A549 (cell line): Measurements from ENCODE around the gene ZNF683. TPM values are rescaled to one million over a fixed set of nuclear protein-coding genes. Genes with fewer than 3 reads are reported as not detected.

Experiments used
- ATAC-seq, 2 experiments: fragments of 200-7000 bp in 1 of 2; fragments of >200 bp in 1 of 2; cut with Nextera tagmentation in 1 of 2; cut with Tn5 transposase in 1 of 2; 3 replicates each; pipeline versions ENCODE4 v1.8.0 to v1.9.1; 2018 to 2020; ENCODE audit warnings: mild to moderate bottlenecking in 1 of 2, moderate library complexity in 1 of 2
- CTCF ChIA-PET: fragments of 300-600 bp; sonication (Branson Sonifier 250); formaldehyde crosslinking; extraction: SDS; loops from one replicate; lab custom pipeline; 2021; ENCODE audit warnings: antibody characterized with exemption, inconsistent platforms; lab: Yijun Ruan, JAX
- POLR2A ChIA-PET: fragments of 350-600 bp; formaldehyde crosslinking; extraction: SDS; loops from one replicate; lab custom pipeline; 2021; ENCODE audit warnings: antibody characterized with exemption, inconsistent platforms; lab: Yijun Ruan, JAX
- DNase-seq, 2 experiments: peaks; one replicate each; pipeline versions ENCODE4 v3.0.0 to v3.0.0-alpha.2; 2011 to 2016; ENCODE audit warnings: low read depth in 1 of 2, low spot score in 1 of 2
- FAIRE-seq: peaks from 2 replicates; lab custom pipeline; 2011; peaks lifted over from hg19 to GRCh38; lab: Jason Lieb, UNC
- H3K27ac ChIP-seq, 2 experiments: fragments of >200 bp; sonication (Bioruptor Twin); formaldehyde crosslinking; 3 replicates each; pipeline ENCODE4 v1.5.1; 2016 to 2017
- H3K4me1 ChIP-seq: fragments of >200 bp; sonication (Bioruptor Twin); formaldehyde crosslinking; 3 replicates; pipeline ENCODE4 v1.6.1; 2016
- H3K4me2 ChIP-seq: fragments of >200 bp; sonication (Bioruptor Twin); formaldehyde crosslinking; 3 replicates; pipeline ENCODE4 v1.6.1; 2016
- H3K4me3 ChIP-seq: fragments of >200 bp; sonication (Bioruptor Twin); formaldehyde crosslinking; 3 replicates; pipeline ENCODE4 v1.5.1; 2016
- H3K9me3 ChIP-seq: fragments of >200 bp; sonication (Bioruptor Twin); formaldehyde crosslinking; 3 replicates; pipeline ENCODE4 v1.6.1; 2016
- ATOH8 ChIP-seq: fragments of 250-450 bp; sonication (Bioruptor Pico); IDR thresholded peaks from 2 replicates; pipeline ENCODE4 v1.5.0; 2020; ENCODE audit warnings: low read depth, mild to moderate bottlenecking, moderate library complexity
- BHLHE40 ChIP-seq: IDR thresholded peaks from 2 replicates; pipeline ENCODE4 v1.6.1; 2012; ENCODE audit warnings: low read depth, low read length, inconsistent platforms
- CEBPB ChIP-seq, 2 experiments: fragments of >200 bp in 1 of 2; sonication (Bioruptor Twin) in 1 of 2; formaldehyde crosslinking in 1 of 2; IDR thresholded peaks; 2 replicates each; pipeline ENCODE4 v1.6.1; 2012 to 2016
- CHD2 ChIP-seq: fragments of 150-350 bp; IDR thresholded peaks from 2 replicates; pipeline ENCODE4 v1.6.1; 2014; ENCODE audit warnings: low read length; ENCODE audit not compliant: partially characterized antibody
- CHD4 ChIP-seq: fragments of 200-600 bp; sonication (generic); IDR thresholded peaks from 2 replicates; pipeline ENCODE4 v1.6.1; 2016; ENCODE audit warnings: antibody characterized with exemption, mild to moderate bottlenecking, borderline replicate concordance
- EHF ChIP-seq: fragments of 250-450 bp; sonication (Bioruptor Pico); IDR thresholded peaks from 2 replicates; pipeline ENCODE4 v1.5.0; 2020; ENCODE audit warnings: mild to moderate bottlenecking
- EHMT2 ChIP-seq: fragments of 200-600 bp; sonication (generic); IDR thresholded peaks from 2 replicates; pipeline ENCODE4 v1.6.1; 2016; ENCODE audit warnings: antibody characterized with exemption, low read depth, mild to moderate bottlenecking, moderate library complexity
- FOSL2 ChIP-seq, 2 experiments: fragments of 450-650 bp in 1 of 2; fragments of >200 bp in 1 of 2; sonication (Bioruptor Twin) in 1 of 2; formaldehyde crosslinking; IDR thresholded peaks; 2 replicates each; pipeline versions ENCODE4 v1.5.0 to v1.6.1; 2016 to 2020; ENCODE audit warnings: mild to moderate bottlenecking in 1 of 2, moderate library complexity in 1 of 2
- GATA3 ChIP-seq: IDR thresholded peaks from 2 replicates; pipeline ENCODE4 v1.6.1; 2012; ENCODE audit warnings: borderline replicate concordance
- HEYL ChIP-seq: fragments of 250-450 bp; sonication (Bioruptor Pico); IDR thresholded peaks from 2 replicates; pipeline ENCODE4 v1.8.0; 2021; ENCODE audit warnings: mild to moderate bottlenecking, moderate library complexity
- JUNB ChIP-seq: fragments of >200 bp; sonication (Bioruptor Twin); formaldehyde crosslinking; IDR thresholded peaks from 2 replicates; pipeline ENCODE4 v1.6.1; 2016
- KDM1A ChIP-seq: fragments of 200-600 bp; sonication (generic); IDR thresholded peaks from 2 replicates; pipeline ENCODE4 v1.6.1; 2016; ENCODE audit warnings: low read depth, mild to moderate bottlenecking
- MYC ChIP-seq: IDR thresholded peaks from 2 replicates; pipeline ENCODE4 v1.6.1; 2012; ENCODE audit warnings: mild to moderate bottlenecking, inconsistent platforms, low read length, improper control_type of control experiment, borderline replicate concordance
- NFE2L2 ChIP-seq: fragments of 150-350 bp; conservative IDR thresholded peaks from 2 replicates; pipeline ENCODE4 v1.6.1; 2014; ENCODE audit warnings: low read length
- NR3C1 ChIP-seq: fragments of >200 bp; sonication (Bioruptor Twin); formaldehyde crosslinking; IDR thresholded peaks from 3 replicates; pipeline ENCODE4 v1.6.1; 2017
- POLR2AphosphoS2 ChIP-seq: conservative IDR thresholded peaks from 2 replicates; pipeline ENCODE4 v1.6.1; 2012; ENCODE audit warnings: low read length, improper control_type of control experiment, inconsistent platforms
- RCOR1 ChIP-seq: fragments of 150-350 bp; IDR thresholded peaks from 2 replicates; pipeline ENCODE4 v1.6.1; 2014; ENCODE audit warnings: antibody characterized with exemption, low read length, low read depth
- RFX5 ChIP-seq: fragments of 450-650 bp; IDR thresholded peaks from 2 replicates; pipeline ENCODE4 v1.7.1; 2014; ENCODE audit warnings: antibody characterized with exemption, mild to moderate bottlenecking, moderate library complexity
- SMC3 ChIP-seq: fragments of >200 bp; sonication (Bioruptor Twin); formaldehyde crosslinking; IDR thresholded peaks from 3 replicates; pipeline ENCODE4 v1.6.1; 2018; ENCODE audit warnings: inconsistent platforms
- SREBF2 ChIP-seq: fragments of 450-650 bp; IDR thresholded peaks from 2 replicates; pipeline ENCODE4 v1.6.1; 2014; ENCODE audit warnings: mild to moderate bottlenecking, moderate library complexity
- ZC3H11A ChIP-seq: fragments of 450-650 bp; IDR thresholded peaks from 2 replicates; pipeline ENCODE4 v1.6.1; 2014; ENCODE audit warnings: antibody characterized with exemption, mild to moderate bottlenecking
- ZNF302 ChIP-seq: fragments of 250-450 bp; sonication (Bioruptor Pico); IDR thresholded peaks from 2 replicates; pipeline ENCODE4 v1.9.0; 2021; ENCODE audit warnings: inconsistent platforms, mild to moderate bottlenecking, moderate library complexity
- ZSCAN20 ChIP-seq: fragments of 250-450 bp; sonication (Bioruptor Pico); IDR thresholded peaks from 2 replicates; pipeline ENCODE4 v1.8.0; 2022; ENCODE audit warnings: mild to moderate bottlenecking, moderate library complexity
- WGBS: methylation state at CpG from one replicate; pipeline ENCODE4 v1.1.6; 2017; ENCODE audit errors: missing lambda C conversion rate; 5-methylcytosine and 5-hydroxymethylcytosine counted together
- polyA plus RNA-seq, 4 experiments: library from polyadenylated mRNA; depleted of rRNA in 3 of 4; stranded (reverse); fragments of >200 nt; fragmentation: RNase III in 1 of 4; extraction: RNeasy Plus Mini Kit Qiagen cat#74134 plus additional on column Dnase treatment in 1 of 4; gene quantifications; 2 replicates in 3 of 4; 3 replicates in 1 of 4; pipeline ENCODE4 v1.2.3, GENCODE V29; 2011 to 2017
- TF ChIP-seq, protein P1 (sequence below): fragments of >200 bp; sonication (Bioruptor Twin); formaldehyde crosslinking; IDR thresholded peaks from 2 replicates; pipeline ENCODE4 v1.6.1; 2016
- TF ChIP-seq, protein P2 (sequence below): fragments of >200 bp; sonication (Bioruptor Twin); formaldehyde crosslinking; IDR thresholded peaks from 3 replicates; pipeline ENCODE4 v1.5.1; 2016

ZNF683 gene
- polyA plus RNA-seq, 2 of the 4 experiments (the other 2 are of a cell fraction): not detected

GRCh38 chr1:26405281-26405915 lies 32.8 kb upstream of the ZNF683 start:
- Histone ChIP-seq H3K27ac (peak overlapping the region; percentile 33 to 68; a peak in 3 of 6 replicates), H3K4me3 (no peak overlapping the region), H3K9me3 (no peaks in the 10 kb centered on the region), H3K4me1 (peaks cover 34% of the 10 kb centered on the region), H3K4me2 (peak overlapping the region; percentile 72)
- TF ChIP-seq SREBF2: no peak
- TF ChIP-seq GATA3: 0 out of 2 replicates have a peak, but pooled peaks have one; percentile 21
- FAIRE-seq: no peak
- DNase-seq: no peak
- peak; percentile 41 to 54; a peak in 3 of 6 replicates for ATAC-seq
- WGBS: 8% methylated on average over 7 of the region's 7 CpGs
- ChIA-PET POLR2A (no interaction called here), CTCF (interaction anchor here (1.0 to 5.9 kb wide), 6 partner anchors 10 to 236 kb away, joined by 3 to 47 read pairs (median 6); partner anchors contain the start of gene ZNF593)

DNA sequence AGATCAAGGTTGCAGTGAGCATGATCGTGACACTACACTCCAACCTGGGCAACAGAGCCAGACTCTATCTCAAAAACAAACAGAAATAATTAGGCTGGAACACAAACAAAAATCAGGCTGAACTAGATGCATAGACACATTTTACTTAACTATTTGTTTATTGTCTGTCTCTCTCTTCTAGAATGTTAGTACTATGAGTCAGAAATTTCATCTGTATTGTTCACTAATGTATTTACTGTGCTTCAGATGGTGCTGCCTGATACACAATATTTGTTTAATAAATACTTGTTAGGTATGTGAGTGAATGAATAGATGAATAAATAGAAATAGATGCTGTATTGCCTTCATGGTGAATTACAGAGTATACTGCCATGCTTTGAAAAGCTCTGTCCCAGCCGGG lies 32.1 kb upstream of the ZNF683 start:
- ATAC-seq: peak; percentile 62 to 79; a peak in 5 of 6 replicates

GRCh38 chr1:26403656-26404055 lies 31.1 kb upstream of the ZNF683 start:
- Histone ChIP-seq H3K4me3 (no peak overlapping the region), H3K4me1 (peaks cover 22% of the 10 kb centered on the region), H3K4me2 (no peak overlapping the region), H3K9me3 (no peaks in the 10 kb centered on the region), H3K27ac (peak overlapping the region; percentile 10 to 58; a peak in 2 of 6 replicates)
- ChIA-PET POLR2A (no interaction called here), CTCF (interaction anchor here (5.9 kb wide), 1 partner anchor 13 kb away, joined by 47 read pairs; no protein-coding TSS in a partner anchor)
- TF ChIP-seq CHD2 (no peak), CHD4 (no peak), KDM1A (no peak), ZNF302 (no peak)
- DNase-seq: no peak
- no peak for ATAC-seq
- FAIRE-seq: no peak
- 77% methylated on average over 4 of the region's 4 CpGs for WGBS

More for the DNA sequence above, 32.1 kb upstream of the ZNF683 start:
- Histone ChIP-seq H3K4me2 (peak overlapping the region; percentile 72), H3K27ac (peak overlapping the region; percentile 33 to 68; a peak in 3 of 6 replicates), H3K4me3 (no peak overlapping the region), H3K9me3 (no peaks in the 10 kb centered on the region), H3K4me1 (peaks cover 28% of the 10 kb centered on the region)
- WGBS: 7% methylated on average over 2 of the region's 2 CpGs
- no peak for FAIRE-seq
- DNase-seq: peak in 1 of 2 experiments; percentile 60
- ChIA-PET CTCF (interaction anchor here (0.6 to 5.9 kb wide), 5 partner anchors 12 to 265 kb away, joined by 3 to 47 read pairs (median 6); no protein-coding TSS in a partner anchor), POLR2A (no interaction called here)
- TF ChIP-seq BHLHE40: no peak
- no peak for TF ChIP-seq NR3C1
- peak; percentile 94 for TF ChIP-seq GATA3
- TF ChIP-seq SMC3: no peak
- no peak for TF ChIP-seq EHF (CRISPR knock-in tag)
- TF ChIP-seq CEBPB (IDR thresholded peaks at IDR 0.05): peak in 1 of 2 experiments; percentile 26; a peak in 1 of 4 replicates
- TF ChIP-seq, protein P1, sequence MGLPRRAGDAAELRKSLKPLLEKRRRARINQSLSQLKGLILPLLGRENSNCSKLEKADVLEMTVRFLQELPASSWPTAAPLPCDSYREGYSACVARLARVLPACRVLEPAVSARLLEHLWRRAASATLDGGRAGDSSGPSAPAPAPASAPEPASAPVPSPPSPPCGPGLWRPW: no peak
- TF ChIP-seq FOSL2 (IDR thresholded peaks at IDR 0.05): no peak
- peak; percentile 88 for TF ChIP-seq FOSL2 (CRISPR knock-in tag; IDR thresholded peaks at IDR 0.05)
- peak; percentile 30; the same call in 1 of the 2 replicates for TF ChIP-seq JUNB
- no peak for TF ChIP-seq RCOR1
- TF ChIP-seq CHD4: no peak
- TF ChIP-seq ZC3H11A: no peak
- TF ChIP-seq EHMT2: no peak
- no peak for TF ChIP-seq ZSCAN20 (CRISPR knock-in tag)
- no peak for TF ChIP-seq HEYL (CRISPR knock-in tag)
- no peak for TF ChIP-seq ATOH8 (CRISPR knock-in tag)
- no peak for TF ChIP-seq MYC
- TF ChIP-seq NFE2L2: no peak
- TF ChIP-seq RFX5: no peak
- no peak for TF ChIP-seq POLR2AphosphoS2
- TF ChIP-seq, protein P2, sequence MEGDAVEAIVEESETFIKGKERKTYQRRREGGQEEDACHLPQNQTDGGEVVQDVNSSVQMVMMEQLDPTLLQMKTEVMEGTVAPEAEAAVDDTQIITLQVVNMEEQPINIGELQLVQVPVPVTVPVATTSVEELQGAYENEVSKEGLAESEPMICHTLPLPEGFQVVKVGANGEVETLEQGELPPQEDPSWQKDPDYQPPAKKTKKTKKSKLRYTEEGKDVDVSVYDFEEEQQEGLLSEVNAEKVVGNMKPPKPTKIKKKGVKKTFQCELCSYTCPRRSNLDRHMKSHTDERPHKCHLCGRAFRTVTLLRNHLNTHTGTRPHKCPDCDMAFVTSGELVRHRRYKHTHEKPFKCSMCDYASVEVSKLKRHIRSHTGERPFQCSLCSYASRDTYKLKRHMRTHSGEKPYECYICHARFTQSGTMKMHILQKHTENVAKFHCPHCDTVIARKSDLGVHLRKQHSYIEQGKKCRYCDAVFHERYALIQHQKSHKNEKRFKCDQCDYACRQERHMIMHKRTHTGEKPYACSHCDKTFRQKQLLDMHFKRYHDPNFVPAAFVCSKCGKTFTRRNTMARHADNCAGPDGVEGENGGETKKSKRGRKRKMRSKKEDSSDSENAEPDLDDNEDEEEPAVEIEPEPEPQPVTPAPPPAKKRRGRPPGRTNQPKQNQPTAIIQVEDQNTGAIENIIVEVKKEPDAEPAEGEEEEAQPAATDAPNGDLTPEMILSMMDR: no peak
